Panc1 (cell line): ENCODE measurements around the gene CYP4F2. TPM values are rescaled to one million over a fixed set of nuclear protein-coding genes. Genes with fewer than 3 reads are reported as not detected.
"Not testable (repeated sequence)": the region's sequence is repeated elsewhere in the genome, so short reads cannot be mapped to it uniquely, and the experiment has no call there.

Experiments used
- ATAC-seq: fragments of 200-7000 bp; cut with Tn5 transposase; 2 replicates; pipeline ENCODE4 v1.9.1; 2020; ENCODE audit warnings: mild to moderate bottlenecking, moderate library complexity
- BruUV-seq: library from RNA; stranded (reverse); fragments of 400-500 nt; replicated peaks from 2 replicates; lab custom pipeline; 2021; lab: Mats Ljungman, UMichigan
- CTCF ChIA-PET: fragments of 300-600 bp; sonication (Branson Sonifier 250); formaldehyde crosslinking; loops from one replicate; lab custom pipeline; 2022; ENCODE audit warnings: antibody characterized with exemption; lab: Charles Lee
- POLR2A ChIA-PET: fragments of 300-600 bp; sonication (Branson Sonifier 250); formaldehyde crosslinking; loops from one replicate; lab custom pipeline; 2022; ENCODE audit warnings: antibody characterized with exemption; lab: Charles Lee
- DNase-seq: peaks from one replicate; pipeline ENCODE4 v3.0.0-alpha.2; 2010; ENCODE audit warnings: low read depth, low spot score
- H3K27ac ChIP-seq: 2 replicates; pipeline ENCODE4 v1.5.1; 2011; ENCODE audit warnings: mild to moderate bottlenecking, low read length, inconsistent platforms
- H3K27me3 ChIP-seq: fragments of 200-500 bp; sonication (Bioruptor generic); 2 replicates; pipeline ENCODE4 v1.6.0; 2014; ENCODE audit warnings: low read length, inconsistent platforms; ENCODE audit not compliant: control insufficient read depth, insufficient read depth
- H3K36me3 ChIP-seq: fragments of 200-500 bp; sonication (Bioruptor generic); 2 replicates; pipeline ENCODE4 v1.5.1; 2014; ENCODE audit warnings: inconsistent platforms, mild to moderate bottlenecking, low read length, moderate library complexity; ENCODE audit not compliant: control insufficient read depth, insufficient read depth
- H3K4me1 ChIP-seq: 2 replicates; pipeline ENCODE4 v1.5.1; 2011; ENCODE audit warnings: inconsistent platforms, mild to moderate bottlenecking, low read length, moderate library complexity; ENCODE audit not compliant: control insufficient read depth, insufficient read depth
- H3K4me3 ChIP-seq, 2 experiments: 2 replicates each; pipeline ENCODE4 v1.5.1; 2011 to 2012; ENCODE audit warnings: low read depth in 2 of 2, low read length in 2 of 2, mild to moderate bottlenecking in 2 of 2, inconsistent platforms in 1 of 2, moderate library complexity in 1 of 2
- H3K9me3 ChIP-seq: fragments of 200-500 bp; sonication (Bioruptor generic); 2 replicates; pipeline ENCODE4 v1.5.1; 2014; ENCODE audit warnings: low read depth, mild to moderate bottlenecking, inconsistent platforms, low read length, moderate library complexity; ENCODE audit not compliant: control insufficient read depth, insufficient read depth
- CTCF ChIP-seq: fragments of 450-650 bp; IDR thresholded peaks from 2 replicates; pipeline ENCODE4 v1.5.1; 2017; ENCODE audit warnings: mild to moderate bottlenecking
- POLR2AphosphoS5 ChIP-seq: IDR thresholded peaks from 2 replicates; pipeline ENCODE4 v1.6.1; 2012; ENCODE audit warnings: mild to moderate bottlenecking, low read depth, low read length, moderate library complexity
- REST ChIP-seq, 2 experiments: IDR thresholded peaks; 2 replicates each; pipeline ENCODE4 v1.6.1; 2011 to 2012; ENCODE audit warnings: low read depth in 2 of 2, control low read depth in 1 of 2, low read length in 1 of 2, mild to moderate bottlenecking in 1 of 2, moderate library complexity in 1 of 2; ENCODE audit not compliant: insufficient read depth in 1 of 2
- SIN3A ChIP-seq: IDR thresholded peaks from 2 replicates; pipeline ENCODE4 v1.6.1; 2012; ENCODE audit warnings: low read depth, mild to moderate bottlenecking, low read length, moderate library complexity, borderline replicate concordance; ENCODE audit not compliant: insufficient read depth
- TCF7L2 ChIP-seq: IDR thresholded peaks from 2 replicates; pipeline ENCODE4 v1.6.1; 2011; ENCODE audit warnings: mild to moderate bottlenecking, low read depth, low read length, inconsistent platforms
- in situ Hi-C: cut with HindIII; loops from 2 replicates; pipeline ENCODE4 v1.10.0; 2016; ENCODE audit warnings: low sequenced_read_pairs, low pct_unique_long_range_greater_than_20kb
- intact Hi-C: fragments of 100-400 bp; cut with micrococcal nuclease; formaldehyde crosslinking; loops from one replicate; pipeline ENCODE4 v1.10.0; 2022; ENCODE audit not compliant: unreplicated experiment
- total RNA-seq: library from RNA; stranded (reverse); gene quantifications from one replicate; pipeline ENCODE4 v1.2.1, GENCODE V29; 2021; ENCODE audit not compliant: unreplicated experiment

Gene CYP4F2
- total RNA-seq, 1 experiment from 2014 or later: 0.21 TPM

- H3K4me1 ChIP-seq: no peaks in the 10 kb centered on the region
- ChIA-PET CTCF (no interaction called here), POLR2A (no interaction called here)
- no peak for ATAC-seq
- intact Hi-C loops: no loop called here
- no peaks in the 10 kb centered on the region for H3K27me3 ChIP-seq
- no TSS peak for BruUV-seq
- no peak overlapping the region for H3K4me3 ChIP-seq
- H3K9me3 ChIP-seq: no peaks in the 10 kb centered on the region
- no peak for DNase-seq
- in situ Hi-C loops: no loop called here
- no peaks in the 10 kb centered on the region for H3K36me3 ChIP-seq
- no peak overlapping the region for H3K27ac ChIP-seq
- TF ChIP-seq TCF7L2 (no peak), POLR2AphosphoS5 (no peak)
Measured at GRCh38 chr19:15892012-15892411, 5.9 kb downstream of the CYP4F2 start.

GRCh38 chr19:15891434-15891833, 6.4 kb downstream of the CYP4F2 start:
- ATAC-seq (no peak), DNase-seq (no peak)
- Histone ChIP-seq H3K36me3 (no peaks in the 10 kb centered on the region), H3K27ac (no peak overlapping the region), H3K9me3 (no peaks in the 10 kb centered on the region), H3K4me3 (no peak overlapping the region), H3K27me3 (no peaks in the 10 kb centered on the region), H3K4me1 (no peaks in the 10 kb centered on the region)
- CTCF ChIA-PET: no interaction called here
- TF ChIP-seq SIN3A (no peak), CTCF (no peak), TCF7L2 (no peak), REST (IDR thresholded peaks at IDR 0.05; ENCODE audit: insufficient read depth in 1 of 2, low read depth in 2 of 2, low read length in 1 of 2) (no peak), POLR2AphosphoS5 (no peak)
- POLR2A ChIA-PET: no interaction called here
- intact Hi-C loops: no loop called here
- no TSS peak for BruUV-seq
- in situ Hi-C loops: no loop called here

- H3K4me1 ChIP-seq, CTCF ChIA-PET, BruUV-seq, H3K9me3 ChIP-seq, H3K36me3 ChIP-seq, POLR2A ChIA-PET, H3K27ac ChIP-seq, H3K27me3 ChIP-seq, intact Hi-C loops, H3K4me3 ChIP-seq, in situ Hi-C loops, ATAC-seq, DNase-seq: not testable (repeated sequence)
Measured at GRCh38 chr19:15889339-15889738, 8.5 kb downstream of the CYP4F2 start.
